Bronchus fibroblast of lung (primary cell): Measurements from ENCODE around the gene PAPOLG. TPM values are rescaled to one million over a fixed set of nuclear protein-coding genes. Genes with fewer than 3 reads are reported as not detected.

Experiments used
- total RNA-seq: library from RNA; depleted of rRNA; stranded (reverse); fragments of >200 nt; gene quantifications from 2 replicates; pipeline ENCODE4 v1.2.3, GENCODE V29; 2015

The PAPOLG gene
- total RNA-seq = 6.1 and 9.6 TPM in 2 replicates

GRCh38 chr2:60756097-60757087 lies at the start of gene PAPOLG:
TSS of gene PAPOLG (plus strand) at chr2:60756268. CDS start at chr2:60756479, 211 bp downstream.

Other genes starting within 250 kb of the PAPOLG start
- 0.15 and 0.17 TPM in 2 replicates for gene BCL11A, start 202.6 kb upstream of the PAPOLG start, total RNA-seq
- 1.3 and 3.2 TPM in 2 replicates for gene REL, start 125.3 kb downstream of the PAPOLG start, total RNA-seq